Loucy (cell line): ENCODE results near the gene PREX1.

Source experiments
- CTCF ChIP-seq: fragments of 200-600 bp; sonication (generic); conservative IDR thresholded peaks from 2 replicates; pipeline ENCODE4 v1.5.1; 2014; ENCODE audit warnings: mild to moderate bottlenecking, antibody characterized with exemption, low read length
- EZH2phosphoT487 ChIP-seq: fragments of 200-600 bp; IDR thresholded peaks from 2 replicates; pipeline ENCODE4 v1.6.1; 2018; ENCODE audit warnings: antibody characterized with exemption, mild to moderate bottlenecking, moderate library complexity, borderline replicate concordance

GRCh38 chr20:48813930-48814546, 13.8 kb downstream of the PREX1 start:
- TF ChIP-seq CTCF (no peak), EZH2phosphoT487 (no peak)
